WTC11 (cell line): ENCODE data around the gene ATOX1. TPM values are rescaled to one million over a fixed set of nuclear protein-coding genes. Genes with fewer than 3 reads are reported as not detected.

Source experiments
- ATAC-seq: fragments of 200-7000 bp; cut with Tn5 transposase; 2 replicates; pipeline ENCODE4 v1.10.0; 2021; ENCODE audit warnings: mild to moderate bottlenecking, moderate library complexity
- CTCF ChIA-PET: fragments of 300-600 bp; sonication (Branson Sonifier 250); formaldehyde crosslinking; loops from one replicate; lab custom pipeline; 2021; ENCODE audit warnings: antibody characterized with exemption; lab: Charles Lee
- POLR2A ChIA-PET: fragments of 350-600 bp; sonication (Branson Sonifier 250); formaldehyde crosslinking; loops from one replicate; lab custom pipeline; 2021; ENCODE audit warnings: antibody characterized with exemption; lab: Charles Lee
- DNase-seq: peaks from one replicate; pipeline ENCODE4 v3.0.0; 2021; ENCODE audit warnings: low spot score
- H3K27ac Mint-ChIP-seq: 2 replicates; pipeline ENCODE4 v1.8.0; 2021; ENCODE audit warnings: mixed read lengths
- H3K27me3 Mint-ChIP-seq: 2 replicates; pipeline ENCODE4 v1.8.0; 2021; ENCODE audit warnings: low read depth, mild to moderate bottlenecking, moderate library complexity, mixed read lengths
- H3K36me3 Mint-ChIP-seq: 2 replicates; pipeline ENCODE4 v1.8.0; 2021; ENCODE audit warnings: mixed read lengths
- H3K4me1 Mint-ChIP-seq: 2 replicates; pipeline ENCODE4 v1.8.0; 2022; ENCODE audit warnings: mixed read lengths
- H3K4me3 Mint-ChIP-seq: 2 replicates; pipeline ENCODE4 v1.8.0; 2021; ENCODE audit warnings: mild to moderate bottlenecking, moderate library complexity, mixed read lengths
- H3K9me3 Mint-ChIP-seq: 2 replicates; pipeline ENCODE4 v1.8.0; 2021; ENCODE audit warnings: mixed read lengths
- CREB1 ChIP-seq: sonication (generic); formaldehyde crosslinking; IDR thresholded peaks from 2 replicates; pipeline ENCODE4 v1.8.0; 2023; ENCODE audit warnings: mild to moderate bottlenecking, missing genetic modification reagents
- ETV6 ChIP-seq: sonication (generic); formaldehyde crosslinking; IDR thresholded peaks from 2 replicates; pipeline ENCODE4 v1.8.1; 2022; ENCODE audit warnings: mild to moderate bottlenecking, missing genetic modification reagents
- FOXJ3 ChIP-seq: sonication (generic); formaldehyde crosslinking; IDR thresholded peaks from 2 replicates; pipeline ENCODE4 v1.9.0; 2021; ENCODE audit warnings: missing genetic modification reagents, mild to moderate bottlenecking, borderline replicate concordance
- HMGA2 ChIP-seq: fragments of 250-450 bp; sonication (Bioruptor Pico); IDR thresholded peaks from 2 replicates; pipeline ENCODE4 v1.4.0; 2021; ENCODE audit warnings: mild to moderate bottlenecking, moderate library complexity
- NFE2L1 ChIP-seq: sonication (generic); formaldehyde crosslinking; IDR thresholded peaks from 2 replicates; pipeline ENCODE4 v1.8.1; 2023; ENCODE audit warnings: missing genetic modification reagents
- SMAD4 ChIP-seq: sonication (generic); formaldehyde crosslinking; IDR thresholded peaks from 2 replicates; pipeline ENCODE4 v1.8.0; 2022; ENCODE audit warnings: mild to moderate bottlenecking, missing genetic modification reagents
- TEAD1 ChIP-seq: sonication (generic); formaldehyde crosslinking; IDR thresholded peaks from 2 replicates; pipeline ENCODE4 v1.8.0; 2022; ENCODE audit warnings: mild to moderate bottlenecking, missing genetic modification reagents
- ZNF263 ChIP-seq: sonication (generic); formaldehyde crosslinking; IDR thresholded peaks from 2 replicates; pipeline ENCODE4 v1.8.1; 2022; ENCODE audit warnings: low read depth, mild to moderate bottlenecking, moderate library complexity, missing genetic modification reagents
- ZNF317 ChIP-seq: sonication (generic); formaldehyde crosslinking; IDR thresholded peaks from 2 replicates; pipeline ENCODE4 v1.8.1; 2023; ENCODE audit warnings: low read depth, mild to moderate bottlenecking, moderate library complexity, missing genetic modification reagents, borderline replicate concordance
- total RNA-seq: library from RNA; stranded (reverse); gene quantifications from 3 replicates; pipeline ENCODE4 v1.2.3, GENCODE V29; 2021
- TF ChIP-seq, protein P1 (sequence below): fragments of 250-450 bp; sonication (Bioruptor Pico); IDR thresholded peaks from 2 replicates; pipeline ENCODE4 v1.9.0; 2021; ENCODE audit warnings: moderate library complexity, mild to moderate bottlenecking, inconsistent platforms, borderline replicate concordance
- TF ChIP-seq, protein P2 (sequence below): fragments of 200-600 bp; IDR thresholded peaks from 2 replicates; pipeline ENCODE4 v1.8.0; 2022; ENCODE audit warnings: antibody characterized with exemption
- TF ChIP-seq, protein P3 (sequence below): sonication (generic); formaldehyde crosslinking; IDR thresholded peaks from 2 replicates; pipeline ENCODE4 v1.8.0; 2023; ENCODE audit warnings: missing genetic modification reagents, mild to moderate bottlenecking, borderline replicate concordance
- TF ChIP-seq, protein P4 (sequence below): sonication (generic); formaldehyde crosslinking; IDR thresholded peaks from 2 replicates; pipeline ENCODE4 v1.8.1; 2022; ENCODE audit warnings: mild to moderate bottlenecking, moderate library complexity, missing genetic modification reagents
- TF ChIP-seq, protein P5 (sequence below): sonication (generic); formaldehyde crosslinking; IDR thresholded peaks from 2 replicates; pipeline ENCODE4 v1.8.1; 2022; ENCODE audit warnings: missing genetic modification reagents, borderline replicate concordance
- TF ChIP-seq, protein P6 (sequence below): sonication (generic); formaldehyde crosslinking; IDR thresholded peaks from 2 replicates; pipeline ENCODE4 v1.8.1; 2023; ENCODE audit warnings: mild to moderate bottlenecking, moderate library complexity, missing genetic modification reagents
- TF ChIP-seq, protein P7 (sequence below): sonication (generic); formaldehyde crosslinking; IDR thresholded peaks from 2 replicates; pipeline ENCODE4 v1.8.0; 2023; ENCODE audit warnings: missing genetic modification reagents

Gene ATOX1
- total RNA-seq, 1 experiment from 2014 or later: 76.4 TPM

DNA sequence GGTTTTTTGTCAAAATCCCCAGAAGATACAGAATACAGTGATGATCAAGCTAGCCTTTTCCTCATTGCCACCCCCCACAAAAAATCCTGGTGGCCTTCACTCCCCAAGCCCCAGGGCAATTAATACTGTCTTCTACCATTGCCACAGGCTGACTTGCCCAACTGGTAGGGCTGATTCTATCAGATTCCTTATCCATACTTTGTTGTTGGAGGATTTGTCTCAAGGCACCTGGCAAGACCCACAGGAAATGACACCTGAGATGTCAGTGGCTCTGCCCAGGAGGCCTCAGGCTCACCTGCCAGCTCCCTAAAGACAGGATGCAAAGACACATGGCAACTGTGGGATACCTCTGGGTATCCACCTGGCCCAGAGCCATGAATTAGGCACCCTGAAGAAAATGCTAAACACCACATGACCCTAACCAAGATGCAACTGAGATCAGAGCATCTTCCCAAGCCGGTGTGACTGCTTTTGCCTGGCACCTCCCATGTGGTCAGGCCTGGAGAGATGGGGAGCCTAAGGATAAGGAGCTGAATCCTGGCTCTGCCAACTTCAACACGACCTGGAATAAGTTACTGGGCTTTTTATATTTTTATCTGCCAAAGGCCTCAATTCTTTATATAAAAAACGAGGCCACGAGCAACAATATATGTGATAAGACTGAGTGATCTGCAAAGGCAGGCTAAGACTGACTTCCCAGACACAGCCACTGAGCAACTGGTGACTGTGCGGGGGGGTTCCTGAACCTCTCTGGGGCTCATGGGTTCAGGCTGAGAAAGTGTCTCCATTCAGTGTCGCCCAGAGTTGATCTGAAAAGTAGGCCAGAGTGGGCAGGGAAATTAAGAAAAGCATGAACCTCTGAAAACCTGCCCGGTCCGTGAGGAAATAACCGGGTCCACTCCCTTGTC lies 944 bp downstream of the ATOX1 start:
- no peak for TF ChIP-seq TEAD1 (CRISPR knock-in tag)
- no peak for TF ChIP-seq CREB1 (CRISPR knock-in tag)
- TF ChIP-seq, protein P1, sequence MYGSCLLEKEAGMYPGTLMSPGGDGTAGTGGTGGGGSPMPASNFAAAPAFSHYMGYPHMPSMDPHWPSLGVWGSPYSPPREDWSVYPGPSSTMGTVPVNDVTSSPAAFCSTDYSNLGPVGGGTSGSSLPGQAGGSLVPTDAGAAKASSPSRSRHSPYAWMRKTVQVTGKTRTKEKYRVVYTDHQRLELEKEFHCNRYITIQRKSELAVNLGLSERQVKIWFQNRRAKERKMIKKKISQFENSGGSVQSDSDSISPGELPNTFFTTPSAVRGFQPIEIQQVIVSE (CRISPR knock-in tag): no peak
- TF ChIP-seq FOXJ3: no peak
- TF ChIP-seq, protein P2, sequence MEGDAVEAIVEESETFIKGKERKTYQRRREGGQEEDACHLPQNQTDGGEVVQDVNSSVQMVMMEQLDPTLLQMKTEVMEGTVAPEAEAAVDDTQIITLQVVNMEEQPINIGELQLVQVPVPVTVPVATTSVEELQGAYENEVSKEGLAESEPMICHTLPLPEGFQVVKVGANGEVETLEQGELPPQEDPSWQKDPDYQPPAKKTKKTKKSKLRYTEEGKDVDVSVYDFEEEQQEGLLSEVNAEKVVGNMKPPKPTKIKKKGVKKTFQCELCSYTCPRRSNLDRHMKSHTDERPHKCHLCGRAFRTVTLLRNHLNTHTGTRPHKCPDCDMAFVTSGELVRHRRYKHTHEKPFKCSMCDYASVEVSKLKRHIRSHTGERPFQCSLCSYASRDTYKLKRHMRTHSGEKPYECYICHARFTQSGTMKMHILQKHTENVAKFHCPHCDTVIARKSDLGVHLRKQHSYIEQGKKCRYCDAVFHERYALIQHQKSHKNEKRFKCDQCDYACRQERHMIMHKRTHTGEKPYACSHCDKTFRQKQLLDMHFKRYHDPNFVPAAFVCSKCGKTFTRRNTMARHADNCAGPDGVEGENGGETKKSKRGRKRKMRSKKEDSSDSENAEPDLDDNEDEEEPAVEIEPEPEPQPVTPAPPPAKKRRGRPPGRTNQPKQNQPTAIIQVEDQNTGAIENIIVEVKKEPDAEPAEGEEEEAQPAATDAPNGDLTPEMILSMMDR: no peak
- no peak for TF ChIP-seq ETV6 (CRISPR knock-in tag)
- TF ChIP-seq, protein P3, sequence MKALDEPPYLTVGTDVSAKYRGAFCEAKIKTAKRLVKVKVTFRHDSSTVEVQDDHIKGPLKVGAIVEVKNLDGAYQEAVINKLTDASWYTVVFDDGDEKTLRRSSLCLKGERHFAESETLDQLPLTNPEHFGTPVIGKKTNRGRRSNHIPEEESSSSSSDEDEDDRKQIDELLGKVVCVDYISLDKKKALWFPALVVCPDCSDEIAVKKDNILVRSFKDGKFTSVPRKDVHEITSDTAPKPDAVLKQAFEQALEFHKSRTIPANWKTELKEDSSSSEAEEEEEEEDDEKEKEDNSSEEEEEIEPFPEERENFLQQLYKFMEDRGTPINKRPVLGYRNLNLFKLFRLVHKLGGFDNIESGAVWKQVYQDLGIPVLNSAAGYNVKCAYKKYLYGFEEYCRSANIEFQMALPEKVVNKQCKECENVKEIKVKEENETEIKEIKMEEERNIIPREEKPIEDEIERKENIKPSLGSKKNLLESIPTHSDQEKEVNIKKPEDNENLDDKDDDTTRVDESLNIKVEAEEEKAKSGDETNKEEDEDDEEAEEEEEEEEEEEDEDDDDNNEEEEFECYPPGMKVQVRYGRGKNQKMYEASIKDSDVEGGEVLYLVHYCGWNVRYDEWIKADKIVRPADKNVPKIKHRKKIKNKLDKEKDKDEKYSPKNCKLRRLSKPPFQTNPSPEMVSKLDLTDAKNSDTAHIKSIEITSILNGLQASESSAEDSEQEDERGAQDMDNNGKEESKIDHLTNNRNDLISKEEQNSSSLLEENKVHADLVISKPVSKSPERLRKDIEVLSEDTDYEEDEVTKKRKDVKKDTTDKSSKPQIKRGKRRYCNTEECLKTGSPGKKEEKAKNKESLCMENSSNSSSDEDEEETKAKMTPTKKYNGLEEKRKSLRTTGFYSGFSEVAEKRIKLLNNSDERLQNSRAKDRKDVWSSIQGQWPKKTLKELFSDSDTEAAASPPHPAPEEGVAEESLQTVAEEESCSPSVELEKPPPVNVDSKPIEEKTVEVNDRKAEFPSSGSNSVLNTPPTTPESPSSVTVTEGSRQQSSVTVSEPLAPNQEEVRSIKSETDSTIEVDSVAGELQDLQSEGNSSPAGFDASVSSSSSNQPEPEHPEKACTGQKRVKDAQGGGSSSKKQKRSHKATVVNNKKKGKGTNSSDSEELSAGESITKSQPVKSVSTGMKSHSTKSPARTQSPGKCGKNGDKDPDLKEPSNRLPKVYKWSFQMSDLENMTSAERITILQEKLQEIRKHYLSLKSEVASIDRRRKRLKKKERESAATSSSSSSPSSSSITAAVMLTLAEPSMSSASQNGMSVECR (CRISPR knock-in tag): no peak
- TF ChIP-seq, protein P4, sequence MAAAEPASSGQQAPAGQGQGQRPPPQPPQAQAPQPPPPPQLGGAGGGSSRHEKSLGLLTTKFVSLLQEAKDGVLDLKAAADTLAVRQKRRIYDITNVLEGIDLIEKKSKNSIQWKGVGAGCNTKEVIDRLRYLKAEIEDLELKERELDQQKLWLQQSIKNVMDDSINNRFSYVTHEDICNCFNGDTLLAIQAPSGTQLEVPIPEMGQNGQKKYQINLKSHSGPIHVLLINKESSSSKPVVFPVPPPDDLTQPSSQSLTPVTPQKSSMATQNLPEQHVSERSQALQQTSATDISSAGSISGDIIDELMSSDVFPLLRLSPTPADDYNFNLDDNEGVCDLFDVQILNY (CRISPR knock-in tag): no peak
- TF ChIP-seq, protein P5, sequence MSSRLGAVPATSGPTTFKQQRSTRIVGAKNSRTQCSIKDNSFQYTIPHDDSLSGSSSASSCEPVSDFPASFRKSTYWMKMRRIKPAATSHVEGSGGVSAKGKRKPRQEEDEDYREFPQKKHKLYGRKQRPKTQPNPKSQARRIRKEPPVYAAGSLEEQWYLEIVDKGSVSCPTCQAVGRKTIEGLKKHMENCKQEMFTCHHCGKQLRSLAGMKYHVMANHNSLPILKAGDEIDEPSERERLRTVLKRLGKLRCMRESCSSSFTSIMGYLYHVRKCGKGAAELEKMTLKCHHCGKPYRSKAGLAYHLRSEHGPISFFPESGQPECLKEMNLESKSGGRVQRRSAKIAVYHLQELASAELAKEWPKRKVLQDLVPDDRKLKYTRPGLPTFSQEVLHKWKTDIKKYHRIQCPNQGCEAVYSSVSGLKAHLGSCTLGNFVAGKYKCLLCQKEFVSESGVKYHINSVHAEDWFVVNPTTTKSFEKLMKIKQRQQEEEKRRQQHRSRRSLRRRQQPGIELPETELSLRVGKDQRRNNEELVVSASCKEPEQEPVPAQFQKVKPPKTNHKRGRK (CRISPR knock-in tag): no peak
- TF ChIP-seq ZNF317 (CRISPR knock-in tag): no peak
- no peak for TF ChIP-seq NFE2L1 (CRISPR knock-in tag)
- TF ChIP-seq, protein P6, sequence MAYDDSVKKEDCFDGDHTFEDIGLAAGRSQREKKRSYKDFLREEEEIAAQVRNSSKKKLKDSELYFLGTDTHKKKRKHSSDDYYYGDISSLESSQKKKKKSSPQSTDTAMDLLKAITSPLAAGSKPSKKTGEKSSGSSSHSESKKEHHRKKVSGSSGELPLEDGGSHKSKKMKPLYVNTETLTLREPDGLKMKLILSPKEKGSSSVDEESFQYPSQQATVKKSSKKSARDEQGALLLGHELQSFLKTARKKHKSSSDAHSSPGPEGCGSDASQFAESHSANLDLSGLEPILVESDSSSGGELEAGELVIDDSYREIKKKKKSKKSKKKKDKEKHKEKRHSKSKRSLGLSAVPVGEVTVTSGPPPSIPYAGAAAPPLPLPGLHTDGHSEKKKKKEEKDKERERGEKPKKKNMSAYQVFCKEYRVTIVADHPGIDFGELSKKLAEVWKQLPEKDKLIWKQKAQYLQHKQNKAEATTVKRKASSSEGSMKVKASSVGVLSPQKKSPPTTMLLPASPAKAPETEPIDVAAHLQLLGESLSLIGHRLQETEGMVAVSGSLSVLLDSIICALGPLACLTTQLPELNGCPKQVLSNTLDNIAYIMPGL (CRISPR knock-in tag): no peak
- TF ChIP-seq HMGA2 (CRISPR knock-in tag): no peak
- TF ChIP-seq ZNF263 (CRISPR knock-in tag): no peak
- no peak for TF ChIP-seq SMAD4 (CRISPR knock-in tag)
- TF ChIP-seq, protein P7, sequence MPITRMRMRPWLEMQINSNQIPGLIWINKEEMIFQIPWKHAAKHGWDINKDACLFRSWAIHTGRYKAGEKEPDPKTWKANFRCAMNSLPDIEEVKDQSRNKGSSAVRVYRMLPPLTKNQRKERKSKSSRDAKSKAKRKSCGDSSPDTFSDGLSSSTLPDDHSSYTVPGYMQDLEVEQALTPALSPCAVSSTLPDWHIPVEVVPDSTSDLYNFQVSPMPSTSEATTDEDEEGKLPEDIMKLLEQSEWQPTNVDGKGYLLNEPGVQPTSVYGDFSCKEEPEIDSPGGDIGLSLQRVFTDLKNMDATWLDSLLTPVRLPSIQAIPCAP: no peak
- Mint-ChIP-seq H3K4me3 (peak overlapping the region; percentile 84), H3K4me1 (peaks cover 39% of the 10 kb centered on the region), H3K36me3 (peaks cover 10% of the 10 kb centered on the region), H3K27me3 (no peaks in the 10 kb centered on the region), H3K27ac (peak overlapping the region; percentile 23; the same call in 1 of the 2 replicates), H3K9me3 (no peaks in the 10 kb centered on the region)
- CTCF ChIA-PET: interaction anchor here (0.5 to 4.7 kb wide), 6 partner anchors 9 to 105 kb away, joined by 3 to 28 read pairs (median 4); partner anchors contain the start of gene G3BP1
- no peak; the same call in 1 of the 2 replicates for ATAC-seq
- POLR2A ChIA-PET: interaction anchor here (2.8 kb wide), 1 partner anchor 14 kb away, joined by 27 read pairs; the partner anchor contains the start of gene G3BP1
- no peak for DNase-seq
